Femur (tissue), 1 donor: Measurements from ENCODE around the gene FAM200C.

Source experiments
- DNase-seq: peaks from one replicate; pipeline ENCODE4 v3.0.0-alpha.2; 2017

Gene FAM200C

DNA sequence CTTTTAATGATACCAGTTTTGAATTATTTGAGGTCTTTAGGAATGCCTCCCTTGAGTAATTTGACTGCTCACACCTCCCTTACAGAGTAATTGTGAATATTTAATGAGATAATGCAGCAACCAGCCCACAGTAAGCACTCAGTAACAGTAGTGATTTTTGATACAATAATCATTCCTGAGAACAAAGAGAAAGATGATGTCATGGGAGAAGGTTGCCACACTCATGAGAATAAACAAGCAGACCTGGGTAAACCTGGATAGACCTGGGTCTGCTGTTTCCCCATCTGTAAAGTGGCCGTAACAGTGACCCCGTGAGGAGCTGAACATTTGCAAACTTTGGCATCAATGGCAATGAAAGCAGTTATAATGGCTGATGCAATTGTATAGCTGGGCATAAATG lies 33.6 kb downstream of the FAM200C start:
- DNase-seq, result no peak

DNA sequence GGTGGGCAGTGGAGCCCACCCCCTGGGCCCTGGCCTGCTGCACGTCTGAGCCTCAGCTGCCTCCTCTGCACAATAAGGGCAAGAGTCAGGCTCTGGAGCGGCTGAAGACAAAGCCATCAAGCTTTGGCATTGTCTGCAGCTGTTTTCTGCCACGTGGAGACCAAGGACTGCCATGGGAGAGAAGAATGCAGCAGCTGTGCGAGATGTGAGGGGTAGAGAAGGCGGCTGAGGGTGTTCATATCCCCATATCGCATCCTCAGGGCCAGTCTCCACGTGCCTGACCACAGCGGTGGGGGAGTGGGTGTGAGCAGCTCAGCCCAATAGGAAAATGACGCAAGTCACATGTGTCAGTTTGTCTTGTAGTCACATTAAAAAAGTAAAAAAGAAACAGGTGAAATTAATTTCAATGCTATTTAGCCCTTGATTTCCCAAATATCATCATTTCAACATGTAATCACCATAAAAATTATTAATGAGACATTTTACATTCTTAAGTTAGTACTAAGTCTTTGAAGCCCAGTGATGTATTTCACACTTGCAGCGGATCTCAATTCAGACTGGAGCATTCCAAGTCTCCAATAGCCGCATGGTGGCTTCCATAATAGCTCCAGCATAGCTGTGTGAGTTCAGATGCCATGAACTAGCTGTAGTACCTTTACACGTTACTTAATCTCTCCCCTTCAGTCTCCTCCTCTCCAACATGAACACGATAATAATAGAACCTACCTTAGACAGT lies 36.0 kb downstream of the FAM200C start:
- peak; percentile 72 for DNase-seq

DNA sequence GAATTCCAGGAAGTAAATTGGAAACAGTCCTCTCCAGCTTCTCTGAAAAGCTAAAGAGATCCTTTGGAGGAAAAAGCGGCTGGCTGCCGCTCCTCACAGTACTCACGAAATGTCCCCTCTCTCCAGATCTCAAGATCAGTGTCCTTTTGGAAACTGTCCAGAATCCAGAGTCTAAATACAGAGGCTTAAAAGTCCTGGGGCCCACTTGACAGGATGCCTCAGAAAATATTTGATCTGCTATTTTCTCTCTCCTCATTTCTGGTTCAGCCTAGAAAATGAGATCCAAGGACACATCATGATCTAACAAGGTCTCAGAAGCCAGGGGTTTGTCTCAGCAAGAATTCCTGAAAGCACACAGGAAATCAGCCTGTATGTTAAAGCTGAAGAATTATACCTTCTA lies 36.6 kb downstream of the FAM200C start:
- DNase-seq, result peak; percentile 73

DNA sequence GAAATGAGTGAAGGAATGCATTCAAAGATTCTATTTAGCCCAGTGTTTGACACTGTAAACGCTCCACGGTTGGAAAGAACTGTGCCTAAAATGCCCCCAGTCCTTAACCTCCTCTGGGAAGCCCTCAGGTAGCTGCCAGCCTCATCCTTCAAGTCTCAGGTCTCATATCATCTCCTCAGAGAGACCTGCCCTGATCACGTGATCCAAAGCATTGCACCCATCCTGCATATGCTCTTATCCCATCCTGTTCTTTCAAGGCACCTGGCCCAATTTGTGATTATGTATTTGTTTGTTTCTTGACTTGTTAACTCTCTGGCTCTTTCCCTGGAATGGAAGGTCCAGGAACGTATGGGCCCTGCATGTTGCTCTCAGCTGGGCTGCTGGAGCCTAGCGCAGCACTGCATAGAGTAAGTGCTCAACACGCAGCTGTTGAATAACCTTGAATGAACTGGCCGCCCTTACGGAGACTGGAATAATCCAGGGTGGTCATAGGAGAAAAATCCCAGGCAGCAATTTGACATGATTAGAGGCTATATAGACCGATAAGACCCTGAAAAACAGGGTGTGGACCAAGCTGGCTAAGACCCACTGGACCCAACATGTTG lies 38.1 kb downstream of the FAM200C start:
- DNase-seq, result no peak

DNA sequence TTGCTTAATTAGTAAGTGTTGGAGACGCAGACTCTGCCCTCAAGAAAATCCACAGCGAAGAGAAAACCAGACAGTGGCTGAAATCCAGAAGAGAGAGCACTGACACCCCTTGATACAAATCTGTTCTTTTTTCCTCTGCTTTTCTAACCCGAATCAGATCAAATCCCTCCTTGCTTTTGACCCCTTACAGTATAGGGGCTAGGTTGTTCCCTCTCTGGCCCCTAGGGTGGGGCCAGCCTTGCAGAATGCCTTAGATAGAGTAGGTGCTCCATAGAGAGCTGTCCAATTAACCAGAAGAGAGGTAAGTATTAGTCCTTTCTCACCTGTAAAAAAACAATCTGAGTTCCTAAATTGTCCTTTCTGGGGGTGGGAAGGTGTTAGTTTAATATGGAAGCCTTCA lies 39.5 kb downstream of the FAM200C start:
- DNase-seq, result no peak

DNA sequence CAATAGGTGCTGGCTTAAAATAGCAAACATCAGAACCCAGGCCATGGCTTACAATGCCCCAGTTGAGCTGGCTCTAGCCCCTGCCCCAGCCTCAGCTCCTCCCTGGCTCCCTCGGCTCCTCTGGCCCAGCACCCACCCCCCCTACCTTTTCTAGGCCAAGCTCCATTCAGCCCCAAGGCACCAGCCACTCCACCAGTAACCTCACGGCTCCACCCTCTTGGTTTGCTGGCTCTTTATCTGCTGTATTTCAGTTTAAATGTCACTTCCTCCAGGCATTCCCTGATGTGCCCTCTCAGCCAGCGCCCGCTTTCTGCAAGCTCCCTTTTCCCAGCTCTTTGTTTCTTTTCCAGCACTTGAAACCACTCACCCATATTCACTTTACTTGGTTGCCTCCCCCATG lies 40.0 kb downstream of the FAM200C start:
- peak; percentile 47 for DNase-seq

DNA sequence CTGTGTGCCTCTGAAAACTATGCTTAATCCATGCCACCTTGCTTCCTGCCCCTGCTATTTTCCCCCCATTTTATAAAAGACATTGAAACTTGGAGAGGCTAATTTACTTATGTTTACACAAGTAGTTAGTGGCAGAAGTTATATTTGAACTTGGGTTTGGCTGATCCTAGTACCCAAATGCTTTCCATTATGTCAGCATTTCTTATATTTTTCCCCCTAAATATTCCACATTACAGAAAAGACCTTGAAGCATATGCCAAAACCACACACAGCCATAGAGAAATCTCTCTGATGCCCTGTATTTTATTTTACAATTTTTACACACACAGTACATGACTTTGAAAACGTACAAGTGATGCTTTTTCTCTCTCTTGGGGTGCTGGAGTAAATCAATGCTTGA lies 40.6 kb downstream of the FAM200C start:
- no peak for DNase-seq

DNA sequence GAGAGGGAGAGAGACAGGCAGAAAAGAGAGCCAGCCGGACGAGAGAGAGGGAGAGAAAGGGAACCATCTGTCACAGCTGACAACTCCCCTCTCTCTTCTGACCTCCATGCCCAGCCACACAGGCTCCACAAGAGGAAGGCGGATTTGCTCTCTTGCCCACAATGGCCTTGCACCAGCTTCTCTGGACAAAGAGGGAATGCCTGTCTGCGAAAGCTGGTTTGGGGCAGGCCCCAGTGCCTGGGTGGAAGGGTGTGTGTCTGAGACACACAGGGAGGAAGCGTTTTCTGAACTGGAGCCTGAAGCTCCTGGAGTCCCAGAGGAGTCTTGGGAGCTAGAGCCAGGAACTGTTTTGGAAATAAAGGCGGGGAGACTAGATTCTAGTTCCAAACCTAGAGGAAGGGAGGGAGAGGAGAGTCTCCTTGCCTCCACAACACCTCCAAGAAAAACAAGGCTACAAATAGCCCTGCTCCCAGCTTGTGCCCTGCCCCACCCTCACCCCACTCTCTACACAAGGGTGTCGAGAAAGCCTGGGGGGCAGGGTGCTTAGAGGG lies 41.9 kb downstream of the FAM200C start:
- peak; percentile 90 for DNase-seq

DNA sequence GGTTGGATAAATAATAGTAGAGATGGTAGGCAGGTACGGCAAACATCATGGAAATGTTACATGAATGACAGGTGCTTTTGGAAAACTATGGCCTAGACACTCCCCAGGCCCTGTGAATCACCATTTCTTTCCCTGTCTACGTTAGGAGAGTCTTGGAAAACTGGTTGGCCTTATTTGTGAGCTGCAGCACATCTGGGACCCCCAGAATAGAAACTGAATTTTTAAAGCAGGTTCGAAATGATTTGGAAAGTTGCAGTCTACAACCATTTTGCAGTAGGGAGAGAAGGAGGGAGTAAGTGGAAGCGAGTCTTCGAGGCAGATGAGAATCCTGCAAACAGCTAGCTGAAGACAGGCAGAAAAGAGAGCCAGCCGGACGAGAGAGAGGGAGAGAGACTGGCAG lies 42.5 kb downstream of the FAM200C start:
- DNase-seq, result no peak

DNA sequence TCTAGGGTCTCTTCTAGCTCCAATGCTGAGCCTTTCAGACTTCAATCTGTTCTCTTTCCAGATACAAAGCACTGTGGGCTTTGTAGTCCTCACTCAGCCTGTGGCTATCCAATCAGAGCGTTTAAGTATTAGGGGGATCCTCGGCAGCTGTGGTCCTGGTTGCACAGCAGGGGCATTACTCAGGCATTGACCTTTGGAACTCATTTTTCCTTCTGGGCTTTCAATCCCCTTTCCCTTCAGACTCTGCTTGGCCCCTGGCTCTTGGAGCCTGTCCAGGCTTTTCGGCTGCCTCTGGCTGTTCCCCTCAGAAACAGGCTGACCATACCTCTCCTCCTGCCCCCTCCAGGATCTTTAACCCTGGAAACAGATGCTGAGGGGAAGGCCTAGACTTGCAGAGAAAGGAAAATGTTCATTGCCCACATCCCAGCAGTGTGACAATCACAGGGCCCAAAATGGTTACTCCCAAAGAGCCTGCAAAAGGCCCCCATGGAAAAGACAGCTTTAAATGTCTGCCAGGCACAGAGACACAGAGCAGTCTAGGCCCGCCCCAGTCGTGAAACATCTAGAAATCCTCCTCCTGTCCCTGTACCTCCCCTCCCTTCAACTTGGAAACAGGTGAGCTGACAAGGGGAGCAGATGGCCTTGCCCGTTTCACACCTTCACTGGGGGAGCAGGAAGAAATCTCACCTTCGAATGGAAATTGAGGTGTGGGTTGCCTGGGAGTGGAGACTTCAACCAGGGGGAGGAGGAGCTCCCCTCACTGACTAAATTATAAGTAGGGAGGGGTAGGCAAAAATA lies 43.1 kb downstream of the FAM200C start:
- DNase-seq, result no peak

DNA sequence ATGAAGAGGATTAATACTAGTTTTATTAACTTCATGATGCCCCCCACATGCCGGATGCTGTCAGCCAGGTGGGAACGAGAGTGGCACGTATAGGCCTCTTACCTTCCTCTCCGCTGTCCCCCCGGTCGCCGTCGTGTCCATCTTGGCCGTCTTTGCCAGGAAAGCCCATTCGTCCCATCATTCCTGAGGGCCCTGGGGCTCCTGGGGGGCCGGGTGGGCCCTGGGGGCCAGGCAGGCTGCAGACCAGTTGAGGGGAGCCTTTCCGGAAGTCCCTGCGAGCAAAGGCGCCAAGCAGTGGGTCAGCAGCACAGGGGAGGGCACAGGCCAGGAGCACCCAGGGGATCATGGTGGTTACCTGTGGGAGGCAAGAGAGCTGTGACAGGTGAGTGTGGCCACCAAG lies 45.2 kb downstream of the FAM200C start:
- no peak for DNase-seq

DNA sequence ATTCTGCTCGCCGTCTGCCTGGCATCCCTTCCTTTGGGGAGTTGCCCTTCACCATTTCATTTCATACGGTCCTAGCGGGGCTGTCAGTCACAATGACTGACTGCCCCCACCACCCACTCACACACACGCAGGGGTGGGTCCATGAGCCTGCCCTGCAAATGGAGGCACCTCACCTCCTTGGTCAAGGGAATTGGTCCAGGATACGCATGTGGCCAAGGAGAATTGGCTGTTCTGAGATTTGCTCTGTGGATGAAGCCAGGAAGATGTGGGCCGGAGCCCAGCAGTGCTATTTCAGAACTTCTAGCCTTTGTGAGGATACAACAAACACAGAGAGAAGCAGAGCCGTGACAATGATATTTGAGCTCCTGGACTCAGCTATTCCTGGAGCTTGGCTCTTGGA lies 46.5 kb downstream of the FAM200C start:
- DNase-seq, result peak; percentile 85

DNA sequence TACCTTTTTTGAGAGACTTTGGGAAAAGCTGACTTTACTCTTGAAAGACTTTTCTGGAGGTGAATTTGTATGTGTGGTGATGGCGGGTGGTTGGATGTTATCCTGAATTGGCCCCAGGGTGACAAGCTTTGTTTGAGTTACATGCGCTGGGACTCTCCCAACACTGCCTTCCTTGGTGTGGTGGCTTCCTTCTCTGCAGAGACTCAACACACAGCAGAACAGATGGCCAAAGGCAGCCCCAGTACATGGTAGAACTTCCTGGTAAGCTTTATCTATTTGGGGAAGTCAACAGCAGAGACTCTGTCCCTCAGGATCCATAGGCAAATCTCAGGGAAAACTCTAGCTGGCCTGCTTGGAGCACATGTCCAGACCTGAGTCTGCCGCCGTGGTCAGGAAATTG lies 47.5 kb downstream of the FAM200C start:
- DNase-seq, result no peak

DNA sequence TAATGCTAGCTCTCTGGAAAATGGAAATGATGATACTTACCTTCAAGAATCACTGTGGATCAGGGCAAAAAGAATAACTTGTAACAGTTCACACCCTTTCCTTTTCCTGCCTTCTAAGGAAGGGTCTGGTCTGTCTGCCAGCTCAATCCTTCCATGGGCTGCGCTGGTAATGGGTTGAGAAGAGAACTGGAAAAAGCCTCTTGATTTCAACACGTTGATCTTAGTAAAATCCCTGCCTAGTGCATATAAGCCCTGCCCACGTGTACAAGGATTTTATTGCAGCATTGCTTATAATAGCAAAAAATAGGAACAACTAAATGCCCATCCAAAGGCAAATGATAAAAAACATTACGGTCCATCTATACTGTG lies 49.9 kb downstream of the FAM200C start:
- no peak for DNase-seq

DNA sequence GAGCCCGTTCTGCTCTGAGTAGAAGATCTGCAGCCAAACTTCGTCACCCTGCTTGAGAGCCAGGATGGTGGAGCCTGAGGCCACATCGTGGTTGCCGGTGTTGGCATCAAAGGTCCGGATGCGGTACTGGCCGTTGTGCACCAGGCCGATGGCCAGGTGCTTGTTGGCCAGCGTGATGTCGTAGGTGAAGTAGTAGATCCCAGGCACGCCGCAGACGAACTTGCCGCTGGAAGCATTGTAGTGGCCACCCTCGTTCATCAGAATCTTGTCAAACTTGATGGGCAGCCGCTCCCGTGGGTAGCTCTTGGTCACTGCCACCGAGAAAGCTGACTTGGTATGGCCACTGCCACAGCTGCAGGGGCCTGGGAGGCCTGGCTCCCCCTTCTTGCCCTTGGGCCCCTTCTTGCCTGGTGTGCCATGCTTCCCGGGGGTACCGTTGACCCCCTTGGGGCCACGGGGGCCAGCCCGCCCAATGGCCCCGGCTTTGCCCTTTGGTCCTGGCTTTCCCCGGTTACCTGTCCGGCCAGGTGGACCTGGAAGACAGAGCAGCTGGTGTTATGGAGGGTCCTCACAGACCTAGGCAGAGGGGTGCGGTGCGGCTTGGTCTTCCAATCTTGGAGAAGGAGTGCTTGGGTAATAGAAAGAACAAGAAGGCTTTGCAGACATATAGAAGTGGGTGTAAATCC lies 50.5 kb downstream of the FAM200C start:
- DNase-seq, result no peak

DNA sequence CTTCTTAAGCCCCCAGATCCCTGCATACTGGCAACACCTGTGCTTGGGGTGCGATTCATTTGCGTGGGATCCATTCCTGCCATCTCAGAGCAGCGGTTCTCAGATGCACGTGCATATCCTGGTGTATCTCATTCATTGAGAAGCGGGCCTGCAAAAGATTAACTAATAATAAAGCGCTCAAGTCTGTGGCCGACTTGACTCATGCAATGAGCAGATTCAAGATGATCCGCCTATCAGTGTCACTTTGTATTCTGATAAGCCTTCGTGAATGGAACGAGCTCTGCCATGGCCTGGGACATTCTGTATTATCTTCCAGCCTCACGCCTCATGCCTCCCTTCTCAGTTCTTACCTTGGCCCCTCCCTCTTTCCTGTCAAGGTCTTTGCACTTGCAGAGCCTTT lies 51.8 kb downstream of the FAM200C start:
- DNase-seq, result no peak

DNA sequence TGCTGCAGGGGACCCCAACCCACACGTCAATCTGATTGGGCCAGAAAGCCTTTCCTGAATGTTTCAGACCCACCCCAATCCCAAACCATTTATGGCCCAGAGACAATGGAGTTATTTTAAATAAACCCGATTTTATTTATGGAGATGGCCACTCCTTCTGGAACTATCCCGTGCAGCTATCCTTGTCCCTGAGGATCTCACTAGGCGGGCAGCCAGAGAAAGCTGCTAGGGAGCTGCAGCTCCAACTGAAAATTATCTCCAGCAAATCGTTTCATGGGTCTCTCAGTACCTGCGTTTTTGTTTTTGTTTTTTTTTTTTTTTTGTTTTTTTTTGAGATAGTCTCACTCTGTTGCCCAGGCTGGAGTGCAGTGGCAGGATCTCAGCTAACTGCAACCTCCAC lies 52.4 kb downstream of the FAM200C start:
- peak; percentile 77 for DNase-seq
